Measurements from ENCODE around the gene DHX9.

DNA sequence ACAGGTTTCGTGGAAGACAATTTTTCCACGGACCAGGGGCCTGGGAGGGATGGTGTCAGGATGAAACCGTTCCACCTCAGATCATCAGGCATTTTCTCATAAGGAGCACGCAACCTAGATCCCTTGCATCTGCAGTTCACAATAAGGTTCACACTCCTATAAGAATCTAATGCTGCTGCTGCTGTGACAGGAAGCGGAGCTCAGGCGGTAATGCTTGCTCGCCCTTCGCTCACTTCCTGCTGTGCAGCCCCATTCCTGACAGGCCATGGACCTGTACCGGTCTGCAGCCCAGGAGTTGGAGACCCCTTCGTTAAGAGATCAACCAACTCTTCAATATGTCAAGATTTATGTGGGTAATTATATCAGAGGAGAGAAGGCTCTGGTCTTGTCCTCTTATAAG is 3.3 kb upstream of the DHX9 start:
- TF ChIP-seq, protein P1, sequence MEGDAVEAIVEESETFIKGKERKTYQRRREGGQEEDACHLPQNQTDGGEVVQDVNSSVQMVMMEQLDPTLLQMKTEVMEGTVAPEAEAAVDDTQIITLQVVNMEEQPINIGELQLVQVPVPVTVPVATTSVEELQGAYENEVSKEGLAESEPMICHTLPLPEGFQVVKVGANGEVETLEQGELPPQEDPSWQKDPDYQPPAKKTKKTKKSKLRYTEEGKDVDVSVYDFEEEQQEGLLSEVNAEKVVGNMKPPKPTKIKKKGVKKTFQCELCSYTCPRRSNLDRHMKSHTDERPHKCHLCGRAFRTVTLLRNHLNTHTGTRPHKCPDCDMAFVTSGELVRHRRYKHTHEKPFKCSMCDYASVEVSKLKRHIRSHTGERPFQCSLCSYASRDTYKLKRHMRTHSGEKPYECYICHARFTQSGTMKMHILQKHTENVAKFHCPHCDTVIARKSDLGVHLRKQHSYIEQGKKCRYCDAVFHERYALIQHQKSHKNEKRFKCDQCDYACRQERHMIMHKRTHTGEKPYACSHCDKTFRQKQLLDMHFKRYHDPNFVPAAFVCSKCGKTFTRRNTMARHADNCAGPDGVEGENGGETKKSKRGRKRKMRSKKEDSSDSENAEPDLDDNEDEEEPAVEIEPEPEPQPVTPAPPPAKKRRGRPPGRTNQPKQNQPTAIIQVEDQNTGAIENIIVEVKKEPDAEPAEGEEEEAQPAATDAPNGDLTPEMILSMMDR (IDR thresholded peaks at IDR 0.05) = no peak
- no peak for TF ChIP-seq POLR2A (IDR thresholded peaks at IDR 0.05)

Data from adrenal gland (tissue), 5 donors.